GM12801 (cell line): Measurements from ENCODE around the gene NLRC5.

Experiments used
- CTCF ChIP-seq: IDR thresholded peaks from one replicate; pipeline ENCODE4 v1.5.1; 2011; ENCODE audit warnings: control low read depth; ENCODE audit not compliant: insufficient read length; ENCODE audit errors: extremely low read depth

Gene NLRC5

GRCh38 chr16:56997264-56997663 lies 7.9 kb downstream of the NLRC5 start:
- TF ChIP-seq CTCF: no peak

GRCh38 chr16:56997931-56998330 lies 8.6 kb downstream of the NLRC5 start:
- no peak for TF ChIP-seq CTCF

GRCh38 chr16:56998352-56998751 lies 9.0 kb downstream of the NLRC5 start:
- TF ChIP-seq CTCF: no peak

GRCh38 chr16:56998861-56999260 lies 9.5 kb downstream of the NLRC5 start:
- TF ChIP-seq CTCF: no peak

GRCh38 chr16:56999409-57000270 lies 10.3 kb downstream of the NLRC5 start:
- TF ChIP-seq CTCF: no peak

- no peak for TF ChIP-seq CTCF
Measured at GRCh38 chr16:57000271-57001025, 11.1 kb downstream of the NLRC5 start.

- no peak for TF ChIP-seq CTCF
Measured at GRCh38 chr16:57001026-57001679, 11.8 kb downstream of the NLRC5 start.
